A549 treated with ZK216348 at 1 μM for 4 hours (cell line): ENCODE results near the gene AMPD3. TPM values are rescaled to one million over a fixed set of nuclear protein-coding genes. Genes with fewer than 3 reads are reported as not detected.

Experiments used
- total RNA-seq: library from RNA; stranded (reverse); fragments of 200-300 nt; extraction: Qiagen RNA extraction; gene quantifications from 5 replicates; pipeline ENCODE4 v1.2.3, GENCODE V29; 2022; ENCODE audit warnings: low read depth

AMPD3 gene
- total RNA-seq = 5.7 to 10.0 TPM (median 8.1 TPM) in 5 replicates

GRCh38 chr11:10454878-10455631, at the start of gene AMPD3:
Gene AMPD3 (plus strand): TSS chr11:10455264. CDS start chr11:10461520, 6,256 bp downstream.

DNA sequence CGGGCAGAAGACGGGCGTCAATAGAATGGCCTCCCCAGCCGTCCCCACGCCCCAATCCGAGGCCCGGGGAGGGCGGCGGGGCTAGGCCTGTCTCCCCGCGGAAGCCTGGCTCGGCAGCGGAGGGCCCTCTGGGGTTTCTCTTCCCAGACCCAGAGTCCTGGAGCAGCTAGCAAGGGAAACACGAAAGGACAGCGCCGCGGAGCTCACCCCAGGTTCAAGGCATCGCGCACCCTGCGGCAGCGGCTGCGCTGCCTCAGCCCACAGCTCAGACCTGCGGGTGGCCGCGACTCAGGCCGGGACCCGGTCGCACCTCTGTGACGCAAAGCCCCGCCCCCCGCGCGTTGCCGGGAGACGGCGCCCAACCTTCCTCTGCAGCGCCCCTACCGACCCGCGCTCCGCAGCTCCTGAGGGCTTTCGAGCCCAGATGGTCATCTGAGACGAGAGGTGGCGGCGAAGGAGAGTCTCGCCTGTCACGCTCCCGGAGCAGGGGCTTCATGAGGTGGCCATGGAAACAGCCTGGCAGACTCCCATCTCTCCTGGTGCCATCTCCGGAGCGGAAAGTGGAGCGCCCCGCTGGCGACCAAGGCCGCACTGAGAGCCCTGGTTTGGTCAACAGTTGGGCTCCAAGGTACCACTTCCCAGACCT, 86.0 kb downstream of the AMPD3 start, which contains the start of gene RNF141:
RNF141 (minus strand) TSS at position 273 of the 646 bp plus-strand sequence. CDS start 7,029 bp downstream, outside the sequence.

Other genes starting within 250 kb of the AMPD3 start
- gene SBF2, start 161.0 kb upstream of the AMPD3 start, total RNA-seq = 12.6 to 16.0 TPM (median 13.4 TPM) in 5 replicates
- gene ADM, start 150.2 kb upstream of the AMPD3 start, total RNA-seq = 76.7 to 145 TPM (median 95.8 TPM) in 5 replicates
- 16.4 to 29.3 TPM (median 25.3 TPM) in 5 replicates for gene RNF141, start 85.9 kb downstream of the AMPD3 start, total RNA-seq
- gene LYVE1, start 113.4 kb downstream of the AMPD3 start, total RNA-seq = 0.22 to 0.42 TPM (median 0.26 TPM) in 5 replicates
- 0.06 TPM in 1 of 5 replicates, not detected in the others for gene IRAG1, start 238.5 kb downstream of the AMPD3 start, total RNA-seq